ENCODE measurements around the gene ARHGAP42.

ARHGAP42 gene

DNA sequence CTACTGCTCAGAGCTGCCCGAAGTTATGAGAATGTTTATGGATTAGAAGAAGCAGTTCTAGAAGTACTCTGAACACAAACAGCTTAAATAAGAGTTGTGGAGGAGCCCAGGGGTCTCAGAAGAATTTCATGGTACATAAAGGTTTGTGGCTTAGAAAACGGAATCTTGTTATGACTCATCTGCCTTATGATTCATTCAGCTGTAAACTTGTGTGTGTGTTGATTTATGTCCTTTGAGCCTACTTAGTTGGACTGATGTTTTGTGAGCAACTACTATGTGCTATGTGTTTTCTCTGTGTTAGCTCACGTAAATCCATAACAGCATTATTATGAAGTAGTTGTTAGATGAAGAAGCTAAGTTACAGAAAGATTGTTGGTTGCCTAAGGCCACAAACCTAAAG, 238.8 kb downstream of the ARHGAP42 start:
- TF ChIP-seq, protein P1, sequence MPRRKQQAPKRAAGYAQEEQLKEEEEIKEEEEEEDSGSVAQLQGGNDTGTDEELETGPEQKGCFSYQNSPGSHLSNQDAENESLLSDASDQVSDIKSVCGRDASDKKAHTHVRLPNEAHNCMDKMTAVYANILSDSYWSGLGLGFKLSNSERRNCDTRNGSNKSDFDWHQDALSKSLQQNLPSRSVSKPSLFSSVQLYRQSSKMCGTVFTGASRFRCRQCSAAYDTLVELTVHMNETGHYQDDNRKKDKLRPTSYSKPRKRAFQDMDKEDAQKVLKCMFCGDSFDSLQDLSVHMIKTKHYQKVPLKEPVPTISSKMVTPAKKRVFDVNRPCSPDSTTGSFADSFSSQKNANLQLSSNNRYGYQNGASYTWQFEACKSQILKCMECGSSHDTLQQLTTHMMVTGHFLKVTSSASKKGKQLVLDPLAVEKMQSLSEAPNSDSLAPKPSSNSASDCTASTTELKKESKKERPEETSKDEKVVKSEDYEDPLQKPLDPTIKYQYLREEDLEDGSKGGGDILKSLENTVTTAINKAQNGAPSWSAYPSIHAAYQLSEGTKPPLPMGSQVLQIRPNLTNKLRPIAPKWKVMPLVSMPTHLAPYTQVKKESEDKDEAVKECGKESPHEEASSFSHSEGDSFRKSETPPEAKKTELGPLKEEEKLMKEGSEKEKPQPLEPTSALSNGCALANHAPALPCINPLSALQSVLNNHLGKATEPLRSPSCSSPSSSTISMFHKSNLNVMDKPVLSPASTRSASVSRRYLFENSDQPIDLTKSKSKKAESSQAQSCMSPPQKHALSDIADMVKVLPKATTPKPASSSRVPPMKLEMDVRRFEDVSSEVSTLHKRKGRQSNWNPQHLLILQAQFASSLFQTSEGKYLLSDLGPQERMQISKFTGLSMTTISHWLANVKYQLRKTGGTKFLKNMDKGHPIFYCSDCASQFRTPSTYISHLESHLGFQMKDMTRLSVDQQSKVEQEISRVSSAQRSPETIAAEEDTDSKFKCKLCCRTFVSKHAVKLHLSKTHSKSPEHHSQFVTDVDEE (CRISPR knock-in tag; IDR thresholded peaks at IDR 0.05), result no peak
- TF ChIP-seq RARB (CRISPR knock-in tag; IDR thresholded peaks at IDR 0.05) (no peak), ESRRG (CRISPR knock-in tag; IDR thresholded peaks at IDR 0.05) (no peak), GLIS3 (CRISPR knock-in tag; IDR thresholded peaks at IDR 0.05) (no peak), TOX (CRISPR knock-in tag; IDR thresholded peaks at IDR 0.05; ENCODE audit: borderline replicate concordance) (no peak), ZFP3 (CRISPR knock-in tag; IDR thresholded peaks at IDR 0.05) (no peak), ZC3H10 (CRISPR knock-in tag; IDR thresholded peaks at IDR 0.05) (no peak)
- TF ChIP-seq, protein P2, sequence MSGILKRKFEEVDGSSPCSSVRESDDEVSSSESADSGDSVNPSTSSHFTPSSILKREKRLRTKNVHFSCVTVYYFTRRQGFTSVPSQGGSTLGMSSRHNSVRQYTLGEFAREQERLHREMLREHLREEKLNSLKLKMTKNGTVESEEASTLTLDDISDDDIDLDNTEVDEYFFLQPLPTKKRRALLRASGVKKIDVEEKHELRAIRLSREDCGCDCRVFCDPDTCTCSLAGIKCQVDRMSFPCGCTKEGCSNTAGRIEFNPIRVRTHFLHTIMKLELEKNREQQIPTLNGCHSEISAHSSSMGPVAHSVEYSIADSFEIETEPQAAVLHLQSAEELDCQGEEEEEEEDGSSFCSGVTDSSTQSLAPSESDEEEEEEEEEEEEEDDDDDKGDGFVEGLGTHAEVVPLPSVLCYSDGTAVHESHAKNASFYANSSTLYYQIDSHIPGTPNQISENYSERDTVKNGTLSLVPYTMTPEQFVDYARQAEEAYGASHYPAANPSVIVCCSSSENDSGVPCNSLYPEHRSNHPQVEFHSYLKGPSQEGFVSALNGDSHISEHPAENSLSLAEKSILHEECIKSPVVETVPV (CRISPR knock-in tag; IDR thresholded peaks at IDR 0.05), result no peak
- TF ChIP-seq, protein P3, sequence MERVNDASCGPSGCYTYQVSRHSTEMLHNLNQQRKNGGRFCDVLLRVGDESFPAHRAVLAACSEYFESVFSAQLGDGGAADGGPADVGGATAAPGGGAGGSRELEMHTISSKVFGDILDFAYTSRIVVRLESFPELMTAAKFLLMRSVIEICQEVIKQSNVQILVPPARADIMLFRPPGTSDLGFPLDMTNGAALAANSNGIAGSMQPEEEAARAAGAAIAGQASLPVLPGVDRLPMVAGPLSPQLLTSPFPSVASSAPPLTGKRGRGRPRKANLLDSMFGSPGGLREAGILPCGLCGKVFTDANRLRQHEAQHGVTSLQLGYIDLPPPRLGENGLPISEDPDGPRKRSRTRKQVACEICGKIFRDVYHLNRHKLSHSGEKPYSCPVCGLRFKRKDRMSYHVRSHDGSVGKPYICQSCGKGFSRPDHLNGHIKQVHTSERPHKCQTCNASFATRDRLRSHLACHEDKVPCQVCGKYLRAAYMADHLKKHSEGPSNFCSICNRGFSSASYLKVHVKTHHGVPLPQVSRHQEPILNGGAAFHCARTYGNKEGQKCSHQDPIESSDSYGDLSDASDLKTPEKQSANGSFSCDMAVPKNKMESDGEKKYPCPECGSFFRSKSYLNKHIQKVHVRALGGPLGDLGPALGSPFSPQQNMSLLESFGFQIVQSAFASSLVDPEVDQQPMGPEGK (CRISPR knock-in tag; IDR thresholded peaks at IDR 0.05; ENCODE audit: borderline replicate concordance), result no peak
- TF ChIP-seq, protein P4, sequence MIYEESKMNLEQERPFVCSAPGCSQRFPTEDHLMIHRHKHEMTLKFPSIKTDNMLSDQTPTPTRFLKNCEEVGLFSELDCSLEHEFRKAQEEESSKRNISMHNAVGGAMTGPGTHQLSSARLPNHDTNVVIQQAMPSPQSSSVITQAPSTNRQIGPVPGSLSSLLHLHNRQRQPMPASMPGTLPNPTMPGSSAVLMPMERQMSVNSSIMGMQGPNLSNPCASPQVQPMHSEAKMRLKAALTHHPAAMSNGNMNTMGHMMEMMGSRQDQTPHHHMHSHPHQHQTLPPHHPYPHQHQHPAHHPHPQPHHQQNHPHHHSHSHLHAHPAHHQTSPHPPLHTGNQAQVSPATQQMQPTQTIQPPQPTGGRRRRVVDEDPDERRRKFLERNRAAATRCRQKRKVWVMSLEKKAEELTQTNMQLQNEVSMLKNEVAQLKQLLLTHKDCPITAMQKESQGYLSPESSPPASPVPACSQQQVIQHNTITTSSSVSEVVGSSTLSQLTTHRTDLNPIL (CRISPR knock-in tag; IDR thresholded peaks at IDR 0.05; ENCODE audit: low read depth), result no peak
- no peak for ATAC-seq

DNA sequence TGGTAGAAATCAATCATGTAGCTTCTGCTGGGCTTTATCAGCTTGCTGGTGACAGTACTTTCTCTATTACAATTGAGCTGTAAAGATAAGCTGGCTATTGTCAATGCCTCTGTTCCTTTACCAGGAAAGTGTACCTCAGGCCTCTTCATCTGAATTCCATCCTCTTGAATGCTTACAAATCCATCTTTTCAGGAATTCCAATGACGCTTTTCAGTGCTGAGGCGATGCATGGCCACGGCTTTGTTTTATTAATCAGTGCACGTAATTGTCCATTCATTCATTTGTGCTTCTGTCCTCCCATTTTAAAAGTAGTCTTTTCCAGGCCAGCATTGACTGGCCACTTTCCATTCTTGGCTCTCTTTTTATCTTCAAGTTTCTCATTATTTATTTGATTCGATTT, 240.5 kb downstream of the ARHGAP42 start:
- TF ChIP-seq GLIS3 (CRISPR knock-in tag; IDR thresholded peaks at IDR 0.05) (no peak), ZNF565 (CRISPR knock-in tag; conservative IDR thresholded peaks at IDR 0.05; ENCODE audit: low read depth) (no peak), ZNF70 (CRISPR knock-in tag; IDR thresholded peaks at IDR 0.05) (no peak), BACH2 (CRISPR knock-in tag; IDR thresholded peaks at IDR 0.05; ENCODE audit: borderline replicate concordance) (no peak), OSR1 (CRISPR knock-in tag; IDR thresholded peaks at IDR 0.05) (no peak)
- TF ChIP-seq, protein P1 (CRISPR knock-in tag; IDR thresholded peaks at IDR 0.05), result no peak
- no peak for ATAC-seq

DNA sequence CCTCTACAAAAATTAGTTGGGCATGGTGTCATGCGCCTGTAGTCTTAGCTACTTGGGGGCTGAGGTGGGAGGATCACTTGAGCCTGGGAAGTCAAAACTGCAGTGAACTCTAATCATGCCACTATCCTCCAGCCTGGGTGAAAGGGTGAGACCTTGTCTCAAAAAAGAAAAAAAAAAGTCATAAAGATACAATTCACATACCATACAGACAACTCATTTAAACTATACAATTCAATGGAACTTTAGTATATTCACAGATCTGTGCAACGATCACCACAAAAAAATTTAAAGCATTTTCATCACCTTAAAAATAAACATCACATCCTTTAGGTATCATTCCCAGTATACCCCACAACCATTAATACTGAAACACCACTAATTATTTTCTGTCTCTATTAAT, 241.3 kb downstream of the ARHGAP42 start:
- TF ChIP-seq SNAI2 (CRISPR knock-in tag; IDR thresholded peaks at IDR 0.05) (no peak), CSDC2 (CRISPR knock-in tag; IDR thresholded peaks at IDR 0.05) (no peak), ZNF8 (CRISPR knock-in tag; IDR thresholded peaks at IDR 0.05) (no peak), ISL1 (CRISPR knock-in tag; IDR thresholded peaks at IDR 0.05) (no peak), OSR1 (CRISPR knock-in tag; IDR thresholded peaks at IDR 0.05) (no peak), ZFP3 (CRISPR knock-in tag; IDR thresholded peaks at IDR 0.05) (no peak)
- TF ChIP-seq, protein P3 (CRISPR knock-in tag; IDR thresholded peaks at IDR 0.05; ENCODE audit: borderline replicate concordance), result no peak
- TF ChIP-seq, protein P1 (CRISPR knock-in tag; IDR thresholded peaks at IDR 0.05), result no peak
- no peak for ATAC-seq
